Neuronal stem cell (in vitro differentiated cells): ENCODE measurements around the gene ATAD5. TPM values are rescaled to one million over a fixed set of nuclear protein-coding genes. Genes with fewer than 3 reads are reported as not detected.

ENCODE experiments used
- small RNA-seq: library from polyadenylated mRNA; stranded (forward); fragments of <200 nt; extraction: miRNeasy Mini kit (QIAGEN cat#:217004); gene quantifications from one replicate; pipeline ENCODE3, GENCODE V24; 2013; ENCODE audit not compliant: insufficient read depth

ATAD5 gene

Small RNA genes within 50 kb of the gene (small RNA-seq; reads per million reads assigned to genes)
- gene RNU6-298P, result not detected
